SK-N-DZ (cell line): Measurements from ENCODE around the gene ZCWPW1.
"Not testable (repeated sequence)": the region's sequence is repeated elsewhere in the genome, so short reads cannot be mapped to it uniquely, and the experiment has no call there.

Experiments
- DNase-seq: peaks from one replicate; pipeline ENCODE4 v3.0.0-alpha.2; 2015; ENCODE audit warnings: low spot score

The ZCWPW1 gene

GRCh38 chr7:100356416-100357068, 72.0 kb downstream of the ZCWPW1 start:
- no peak for DNase-seq

- DNase-seq: no peak
Measured at GRCh38 chr7:100353685-100354330, 74.7 kb downstream of the ZCWPW1 start.

- no peak for DNase-seq
Measured at GRCh38 chr7:100352984-100353684, 75.4 kb downstream of the ZCWPW1 start.

GRCh38 chr7:100352230-100352781, 76.2 kb downstream of the ZCWPW1 start:
- DNase-seq: not testable (repeated sequence)

GRCh38 chr7:100351657-100352058, 76.8 kb downstream of the ZCWPW1 start:
- no peak for DNase-seq
